Liver (tissue), 3 donors: ENCODE measurements around the gene HDDC3.

Experiments
- FOXA1 ChIP-seq: IDR thresholded peaks from 2 replicates; pipeline ENCODE4 v1.6.1; 2016; ENCODE audit warnings: antibody characterized with exemption
- TAF1 ChIP-seq: conservative IDR thresholded peaks from 2 replicates; pipeline ENCODE4 v1.6.1; 2016; ENCODE audit warnings: antibody characterized with exemption, mild to moderate bottlenecking
- TF ChIP-seq, protein P1 (sequence below): IDR thresholded peaks from 2 replicates; pipeline ENCODE4 v1.6.1; 2016; ENCODE audit warnings: antibody characterized with exemption
- TF ChIP-seq, protein P2 (sequence below): fragments of 150-350 bp; IDR thresholded peaks from 2 replicates; pipeline ENCODE4 v1.5.1; 2017; ENCODE audit warnings: improper control_type of control experiment, low read depth, low read length; ENCODE audit not compliant: missing input control
- TF ChIP-seq, protein P3 (sequence below): IDR thresholded peaks from 2 replicates; pipeline ENCODE4 v1.6.1; 2016; ENCODE audit warnings: antibody characterized with exemption, mild to moderate bottlenecking
- donor health status: healthy.
- donor health status: healthy.

DNA sequence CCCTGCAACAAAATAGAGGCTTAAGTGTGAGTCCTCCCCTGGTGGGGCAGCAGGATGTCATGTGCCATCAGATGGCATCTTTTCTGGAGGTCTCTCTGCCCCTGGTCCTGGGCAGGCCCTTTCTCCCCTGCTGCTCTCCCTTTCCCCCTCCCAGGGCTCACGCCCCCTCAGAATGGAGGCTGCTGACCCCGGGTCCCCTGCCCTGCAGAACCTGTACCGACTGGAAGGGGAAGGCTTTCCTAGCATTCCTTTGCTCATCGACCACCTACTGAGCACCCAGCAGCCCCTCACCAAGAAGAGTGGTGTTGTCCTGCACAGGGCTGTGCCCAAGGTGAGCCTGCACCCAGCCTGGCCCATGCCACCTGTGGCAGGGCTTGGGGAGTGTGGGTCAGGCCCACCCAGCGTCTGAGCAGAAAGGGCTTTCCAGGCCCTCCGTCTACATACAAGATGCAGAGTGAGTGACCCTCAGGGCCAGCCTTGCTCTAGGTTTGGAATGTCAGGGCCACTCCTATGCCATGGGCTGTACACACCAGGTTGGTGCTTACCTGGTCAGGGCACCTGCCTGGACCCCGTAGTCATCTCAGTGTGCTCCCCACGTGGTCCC is 40.9 kb downstream of the HDDC3 start:
- TF ChIP-seq, protein P1, sequence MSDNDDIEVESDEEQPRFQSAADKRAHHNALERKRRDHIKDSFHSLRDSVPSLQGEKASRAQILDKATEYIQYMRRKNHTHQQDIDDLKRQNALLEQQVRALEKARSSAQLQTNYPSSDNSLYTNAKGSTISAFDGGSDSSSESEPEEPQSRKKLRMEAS, result no peak
- TF ChIP-seq, protein P2, sequence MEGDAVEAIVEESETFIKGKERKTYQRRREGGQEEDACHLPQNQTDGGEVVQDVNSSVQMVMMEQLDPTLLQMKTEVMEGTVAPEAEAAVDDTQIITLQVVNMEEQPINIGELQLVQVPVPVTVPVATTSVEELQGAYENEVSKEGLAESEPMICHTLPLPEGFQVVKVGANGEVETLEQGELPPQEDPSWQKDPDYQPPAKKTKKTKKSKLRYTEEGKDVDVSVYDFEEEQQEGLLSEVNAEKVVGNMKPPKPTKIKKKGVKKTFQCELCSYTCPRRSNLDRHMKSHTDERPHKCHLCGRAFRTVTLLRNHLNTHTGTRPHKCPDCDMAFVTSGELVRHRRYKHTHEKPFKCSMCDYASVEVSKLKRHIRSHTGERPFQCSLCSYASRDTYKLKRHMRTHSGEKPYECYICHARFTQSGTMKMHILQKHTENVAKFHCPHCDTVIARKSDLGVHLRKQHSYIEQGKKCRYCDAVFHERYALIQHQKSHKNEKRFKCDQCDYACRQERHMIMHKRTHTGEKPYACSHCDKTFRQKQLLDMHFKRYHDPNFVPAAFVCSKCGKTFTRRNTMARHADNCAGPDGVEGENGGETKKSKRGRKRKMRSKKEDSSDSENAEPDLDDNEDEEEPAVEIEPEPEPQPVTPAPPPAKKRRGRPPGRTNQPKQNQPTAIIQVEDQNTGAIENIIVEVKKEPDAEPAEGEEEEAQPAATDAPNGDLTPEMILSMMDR, result no peak
- no peak for TF ChIP-seq TAF1
- TF ChIP-seq, protein P3, sequence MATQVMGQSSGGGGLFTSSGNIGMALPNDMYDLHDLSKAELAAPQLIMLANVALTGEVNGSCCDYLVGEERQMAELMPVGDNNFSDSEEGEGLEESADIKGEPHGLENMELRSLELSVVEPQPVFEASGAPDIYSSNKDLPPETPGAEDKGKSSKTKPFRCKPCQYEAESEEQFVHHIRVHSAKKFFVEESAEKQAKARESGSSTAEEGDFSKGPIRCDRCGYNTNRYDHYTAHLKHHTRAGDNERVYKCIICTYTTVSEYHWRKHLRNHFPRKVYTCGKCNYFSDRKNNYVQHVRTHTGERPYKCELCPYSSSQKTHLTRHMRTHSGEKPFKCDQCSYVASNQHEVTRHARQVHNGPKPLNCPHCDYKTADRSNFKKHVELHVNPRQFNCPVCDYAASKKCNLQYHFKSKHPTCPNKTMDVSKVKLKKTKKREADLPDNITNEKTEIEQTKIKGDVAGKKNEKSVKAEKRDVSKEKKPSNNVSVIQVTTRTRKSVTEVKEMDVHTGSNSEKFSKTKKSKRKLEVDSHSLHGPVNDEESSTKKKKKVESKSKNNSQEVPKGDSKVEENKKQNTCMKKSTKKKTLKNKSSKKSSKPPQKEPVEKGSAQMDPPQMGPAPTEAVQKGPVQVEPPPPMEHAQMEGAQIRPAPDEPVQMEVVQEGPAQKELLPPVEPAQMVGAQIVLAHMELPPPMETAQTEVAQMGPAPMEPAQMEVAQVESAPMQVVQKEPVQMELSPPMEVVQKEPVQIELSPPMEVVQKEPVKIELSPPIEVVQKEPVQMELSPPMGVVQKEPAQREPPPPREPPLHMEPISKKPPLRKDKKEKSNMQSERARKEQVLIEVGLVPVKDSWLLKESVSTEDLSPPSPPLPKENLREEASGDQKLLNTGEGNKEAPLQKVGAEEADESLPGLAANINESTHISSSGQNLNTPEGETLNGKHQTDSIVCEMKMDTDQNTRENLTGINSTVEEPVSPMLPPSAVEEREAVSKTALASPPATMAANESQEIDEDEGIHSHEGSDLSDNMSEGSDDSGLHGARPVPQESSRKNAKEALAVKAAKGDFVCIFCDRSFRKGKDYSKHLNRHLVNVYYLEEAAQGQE, result no peak
- no peak for TF ChIP-seq FOXA1
